AG04449 (cell line): Measurements from ENCODE around the gene ZBTB7C.

Source experiments
- CTCF ChIA-PET: fragments of 350-600 bp; formaldehyde crosslinking; extraction: SDS; loops from one replicate; lab custom pipeline; 2021; ENCODE audit warnings: antibody characterized with exemption; lab: Yijun Ruan, JAX
- POLR2A ChIA-PET: fragments of 400-600, 350-600 bp; formaldehyde crosslinking; extraction: SDS; loops from one replicate; lab custom pipeline; 2020; ENCODE audit warnings: antibody characterized with exemption, inconsistent platforms; lab: Yijun Ruan, JAX
- DNase-seq: peaks from one replicate; pipeline ENCODE4 v3.0.0-alpha.2; 2010; ENCODE audit warnings: low read depth, low spot score
- H3K4me3 ChIP-seq: 2 replicates; pipeline ENCODE4 v1.5.1; 2011; ENCODE audit warnings: low read depth, mild to moderate bottlenecking, control low read depth, low read length
- TF ChIP-seq, protein P1 (sequence below): IDR thresholded peaks from one replicate; pipeline ENCODE4 v1.5.1; 2011; ENCODE audit warnings: mild to moderate bottlenecking, moderate library complexity, low read length, control low read depth, inconsistent platforms; ENCODE audit not compliant: insufficient read depth; ENCODE audit errors: missing control alignments

The ZBTB7C gene

GRCh38 chr18:48188609-48189008 lies 220.6 kb downstream of the ZBTB7C start:
- TF ChIP-seq, protein P1, sequence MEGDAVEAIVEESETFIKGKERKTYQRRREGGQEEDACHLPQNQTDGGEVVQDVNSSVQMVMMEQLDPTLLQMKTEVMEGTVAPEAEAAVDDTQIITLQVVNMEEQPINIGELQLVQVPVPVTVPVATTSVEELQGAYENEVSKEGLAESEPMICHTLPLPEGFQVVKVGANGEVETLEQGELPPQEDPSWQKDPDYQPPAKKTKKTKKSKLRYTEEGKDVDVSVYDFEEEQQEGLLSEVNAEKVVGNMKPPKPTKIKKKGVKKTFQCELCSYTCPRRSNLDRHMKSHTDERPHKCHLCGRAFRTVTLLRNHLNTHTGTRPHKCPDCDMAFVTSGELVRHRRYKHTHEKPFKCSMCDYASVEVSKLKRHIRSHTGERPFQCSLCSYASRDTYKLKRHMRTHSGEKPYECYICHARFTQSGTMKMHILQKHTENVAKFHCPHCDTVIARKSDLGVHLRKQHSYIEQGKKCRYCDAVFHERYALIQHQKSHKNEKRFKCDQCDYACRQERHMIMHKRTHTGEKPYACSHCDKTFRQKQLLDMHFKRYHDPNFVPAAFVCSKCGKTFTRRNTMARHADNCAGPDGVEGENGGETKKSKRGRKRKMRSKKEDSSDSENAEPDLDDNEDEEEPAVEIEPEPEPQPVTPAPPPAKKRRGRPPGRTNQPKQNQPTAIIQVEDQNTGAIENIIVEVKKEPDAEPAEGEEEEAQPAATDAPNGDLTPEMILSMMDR = no peak
- DNase-seq = no peak
- no peak overlapping the region for H3K4me3 ChIP-seq
- CTCF ChIA-PET = no interaction called here
- POLR2A ChIA-PET = no interaction called here

DNA sequence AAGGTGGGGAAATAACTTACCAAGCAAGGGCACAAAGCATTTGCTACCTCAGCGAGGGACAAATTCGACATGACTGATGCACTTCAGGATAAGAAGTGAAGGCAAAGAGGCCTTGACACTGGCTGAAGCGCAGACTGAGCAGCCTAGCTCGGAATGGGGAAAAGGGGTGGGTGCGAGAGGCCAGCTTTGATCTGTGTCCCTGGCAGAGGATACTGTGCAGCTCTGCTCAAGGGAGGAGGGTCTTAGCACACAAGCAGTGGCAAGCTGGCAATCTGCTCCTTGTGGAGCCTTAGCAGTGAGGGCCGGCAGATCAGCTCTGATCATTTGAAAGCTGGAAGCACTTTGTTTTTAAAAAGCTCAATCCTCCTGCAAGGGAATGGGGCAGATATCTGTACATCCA lies 222.3 kb downstream of the ZBTB7C start:
- POLR2A ChIA-PET = no interaction called here
- TF ChIP-seq, protein P1 = no peak
- DNase-seq = no peak
- CTCF ChIA-PET = no interaction called here
- no peak overlapping the region for H3K4me3 ChIP-seq

GRCh38 chr18:48186131-48186766 lies 222.9 kb downstream of the ZBTB7C start:
- ChIA-PET CTCF (no interaction called here), POLR2A (no interaction called here)
- DNase-seq = no peak
- TF ChIP-seq, protein P1 = no peak
- no peak overlapping the region for H3K4me3 ChIP-seq

- CTCF ChIA-PET = no interaction called here
- TF ChIP-seq, protein P1 = no peak
- DNase-seq = no peak
- H3K4me3 ChIP-seq = no peak overlapping the region
- POLR2A ChIA-PET = no interaction called here
These were observed 225.1 kb downstream of the ZBTB7C start for GRCh38 chr18:48184118-48184517.

DNA sequence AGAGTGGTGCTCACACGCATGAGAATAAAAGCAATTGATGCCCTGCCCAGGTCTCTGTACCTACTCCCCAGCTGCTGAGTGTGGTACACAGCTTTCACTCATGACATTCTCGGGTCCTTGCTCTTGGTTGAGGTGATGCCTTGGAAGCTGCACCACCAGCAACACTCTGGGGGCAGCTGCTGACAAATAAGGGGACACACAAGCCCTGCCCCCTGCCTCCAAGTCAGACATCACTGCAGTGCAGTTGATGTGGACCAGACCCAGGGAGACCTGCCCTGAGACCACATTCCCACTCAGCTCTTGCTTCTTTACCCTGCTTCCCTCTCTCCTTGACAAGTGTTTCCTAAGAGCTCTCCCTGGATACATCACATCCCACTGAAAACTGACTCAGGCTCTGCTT lies 225.6 kb downstream of the ZBTB7C start:
- no peak for DNase-seq
- ChIA-PET CTCF (no interaction called here), POLR2A (no interaction called here)
- TF ChIP-seq, protein P1 = no peak
- no peak overlapping the region for H3K4me3 ChIP-seq

DNA sequence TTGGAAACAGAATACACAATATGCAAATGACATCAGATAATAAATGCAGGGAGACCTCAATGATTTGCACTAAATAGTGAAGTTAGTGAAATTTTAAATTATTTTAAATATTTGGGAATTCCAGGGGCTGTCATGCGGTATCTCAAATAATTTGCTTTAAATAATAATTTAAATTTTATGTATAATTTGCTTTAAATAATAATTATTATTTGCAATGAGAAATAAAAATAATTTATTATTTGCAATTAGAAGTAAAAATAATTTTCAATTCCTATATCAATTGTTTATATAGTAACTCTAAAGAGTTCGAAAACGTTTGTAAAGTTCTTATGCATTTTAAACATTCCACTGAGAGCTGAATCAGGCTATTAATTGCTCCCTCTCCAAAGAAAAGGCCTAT lies 226.4 kb downstream of the ZBTB7C start:
- no peak for DNase-seq
- TF ChIP-seq, protein P1 = no peak
- POLR2A ChIA-PET = no interaction called here
- CTCF ChIA-PET = interaction anchor here (1.3 kb wide), 1 partner anchor 262 kb away, joined by 3 read pairs; no protein-coding TSS in a partner anchor
- no peak overlapping the region for H3K4me3 ChIP-seq
